Breast epithelium (tissue), 3 donors: Measurements from ENCODE around the gene CHCHD6.

Experiments
- CTCF ChIP-seq, 3 donors: fragments of 450-650 bp; IDR thresholded peaks; one replicate each; pipeline ENCODE4 v1.5.1; 2016 to 2017; ENCODE audit warnings: antibody characterized with exemption in 3 of 3, mild to moderate bottlenecking in 3 of 3, moderate library complexity in 3 of 3
- POLR2A ChIP-seq: fragments of 450-650 bp; IDR thresholded peaks from one replicate; pipeline ENCODE4 v1.6.1; 2016; ENCODE audit warnings: antibody characterized with exemption, mild to moderate bottlenecking, moderate library complexity
- POLR2AphosphoS5 ChIP-seq, 3 donors: sonication (generic); formaldehyde crosslinking; IDR thresholded peaks; one replicate each; pipeline ENCODE4 v1.6.1; 2017; ENCODE audit warnings: antibody characterized with exemption in 3 of 3

GRCh38 chr3:127004641-127005397 is 300.8 kb downstream of the CHCHD6 start:
- TF ChIP-seq POLR2AphosphoS5 (IDR thresholded peaks at IDR 0.05) (no peak), POLR2A (no peak), CTCF (IDR thresholded peaks at IDR 0.05) (no peak)
